ENCODE data around the gene MEGF8.

MEGF8 gene

DNA sequence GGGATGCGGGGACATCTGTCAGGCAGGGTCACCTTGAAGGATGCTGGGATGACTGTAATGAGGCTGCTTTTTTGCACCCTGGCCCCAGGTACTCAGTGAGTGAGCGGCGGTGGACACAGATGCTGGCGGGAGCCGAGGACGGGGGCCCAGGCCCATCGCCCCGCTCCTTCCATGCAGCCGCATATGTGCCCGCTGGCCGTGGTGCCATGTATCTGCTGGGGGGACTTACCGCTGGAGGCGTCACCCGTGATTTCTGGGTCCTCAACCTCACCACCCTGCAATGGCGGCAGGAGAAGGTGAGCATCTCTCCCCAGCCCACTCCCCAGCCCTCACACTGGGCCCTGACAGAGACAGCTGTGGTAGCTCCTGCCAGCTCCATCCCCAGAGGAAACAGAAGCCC lies 31.3 kb downstream of the MEGF8 start:
- DNase-seq (ENCODE audit: low spot score) = no peak

- DNase-seq (ENCODE audit: low spot score) = no peak
Measured at GRCh38 chr19:42357290-42357689, 31.9 kb downstream of the MEGF8 start.

DNA sequence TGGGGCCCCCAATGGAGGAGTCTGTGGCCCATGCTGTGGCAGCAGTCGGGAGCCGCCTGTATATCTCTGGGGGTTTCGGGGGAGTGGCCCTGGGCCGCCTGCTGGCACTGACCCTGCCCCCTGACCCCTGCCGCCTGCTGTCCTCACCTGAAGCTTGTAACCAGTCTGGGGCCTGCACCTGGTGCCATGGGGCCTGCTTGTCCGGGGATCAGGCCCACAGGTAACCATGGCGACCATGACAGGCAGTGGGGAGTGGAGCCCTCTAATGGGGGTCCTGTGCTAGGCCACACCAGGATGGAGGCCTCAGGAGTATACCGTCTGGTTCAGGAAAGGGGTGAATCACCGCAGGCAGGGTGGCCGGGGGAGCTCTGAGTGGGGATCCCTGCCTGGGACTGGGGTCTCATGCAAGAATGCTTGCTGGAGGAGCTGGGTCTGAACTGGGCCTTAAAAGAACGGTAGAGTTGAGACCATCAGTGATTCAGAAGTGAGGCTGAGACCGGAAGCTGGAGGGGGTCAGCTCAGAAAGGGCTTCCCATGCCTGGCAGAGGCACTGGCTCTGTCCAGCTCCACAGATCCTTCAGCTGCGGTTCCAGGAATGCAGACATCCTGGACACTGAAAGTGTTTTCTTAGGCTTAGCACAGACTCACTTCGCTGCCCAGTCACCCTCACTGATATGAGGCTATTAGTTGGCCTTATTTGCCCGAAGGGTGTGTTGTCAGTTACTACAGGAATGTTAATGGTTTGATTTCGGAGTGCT lies 35.5 kb downstream of the MEGF8 start:
- no peak for DNase-seq (ENCODE audit: low spot score)

DNA sequence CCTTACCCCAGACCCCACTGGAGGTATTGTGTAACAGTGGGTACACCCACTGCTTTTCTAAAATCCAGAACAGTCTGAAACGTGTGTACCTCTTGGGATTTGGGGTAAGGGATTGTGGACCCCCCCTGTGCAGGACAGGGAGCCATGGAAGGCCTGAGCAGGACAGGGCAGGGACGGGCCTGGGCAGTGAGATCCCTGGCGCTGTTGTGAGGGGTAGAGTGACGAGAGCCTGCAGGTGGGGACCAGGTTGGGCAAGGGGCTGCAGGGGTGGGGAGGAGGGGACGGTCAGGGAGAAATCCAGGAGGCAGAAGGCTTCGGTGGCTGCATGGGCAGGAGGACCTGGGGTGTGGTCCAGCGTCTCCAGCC lies 36.1 kb downstream of the MEGF8 start:
- DNase-seq (ENCODE audit: low spot score) = no peak

- no peak for DNase-seq (ENCODE audit: low spot score)
Measured at GRCh38 chr19:42362342-42362741, 36.9 kb downstream of the MEGF8 start.

GRCh38 chr19:42362891-42363440 lies 37.5 kb downstream of the MEGF8 start:
- no peak for DNase-seq (ENCODE audit: low spot score)

- DNase-seq (ENCODE audit: low spot score) = no peak
Measured at GRCh38 chr19:42363614-42364346, 38.3 kb downstream of the MEGF8 start.

GRCh38 chr19:42366673-42367072 lies 41.2 kb downstream of the MEGF8 start:
- no peak for DNase-seq (ENCODE audit: low spot score)

DNA sequence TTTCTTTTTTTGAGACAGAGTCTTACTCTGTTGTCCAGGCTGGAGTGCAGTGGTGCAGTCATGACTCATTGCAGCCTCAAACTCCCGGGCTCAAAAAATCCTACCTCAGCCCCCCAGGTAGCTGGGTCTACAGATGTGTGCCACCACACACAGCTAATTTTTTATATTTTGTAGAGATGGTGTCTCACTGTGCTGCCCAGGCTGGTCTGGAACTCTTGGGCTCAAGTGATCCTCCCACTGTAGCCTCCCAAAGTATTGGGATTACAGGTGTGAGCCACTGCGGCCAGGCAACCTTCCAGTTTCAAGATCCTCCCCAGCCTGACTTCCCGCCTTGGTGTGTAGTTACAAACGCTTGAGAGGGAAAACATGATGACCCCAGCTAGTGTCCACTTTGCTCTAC lies 42.5 kb downstream of the MEGF8 start:
- DNase-seq (ENCODE audit: low spot score) = no peak

DNA sequence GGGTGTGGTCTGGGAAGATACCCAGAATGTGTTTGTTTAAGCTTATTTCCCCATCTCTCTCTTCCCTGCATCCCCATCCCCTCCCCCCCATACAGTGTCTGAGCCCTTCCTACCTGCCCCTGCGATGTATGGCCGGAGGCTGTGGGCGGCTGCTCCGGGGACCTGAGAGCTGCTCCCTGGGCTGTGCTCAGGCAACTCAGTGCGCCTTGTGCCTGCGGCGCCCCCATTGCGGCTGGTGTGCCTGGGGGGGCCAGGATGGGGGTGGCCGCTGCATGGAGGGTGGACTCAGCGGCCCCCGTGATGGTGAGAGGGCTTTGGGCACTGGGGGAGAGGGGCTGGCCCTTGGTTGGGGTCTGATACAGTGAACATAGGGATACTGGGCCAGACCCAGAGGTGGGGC lies 42.9 kb downstream of the MEGF8 start:
- no peak for DNase-seq (ENCODE audit: low spot score)

GRCh38 chr19:42368765-42369164 lies 43.3 kb downstream of the MEGF8 start:
- no peak for DNase-seq (ENCODE audit: low spot score)

- no peak for DNase-seq (ENCODE audit: low spot score)
Measured at GRCh38 chr19:42369433-42370067, 44.1 kb downstream of the MEGF8 start.

DNA sequence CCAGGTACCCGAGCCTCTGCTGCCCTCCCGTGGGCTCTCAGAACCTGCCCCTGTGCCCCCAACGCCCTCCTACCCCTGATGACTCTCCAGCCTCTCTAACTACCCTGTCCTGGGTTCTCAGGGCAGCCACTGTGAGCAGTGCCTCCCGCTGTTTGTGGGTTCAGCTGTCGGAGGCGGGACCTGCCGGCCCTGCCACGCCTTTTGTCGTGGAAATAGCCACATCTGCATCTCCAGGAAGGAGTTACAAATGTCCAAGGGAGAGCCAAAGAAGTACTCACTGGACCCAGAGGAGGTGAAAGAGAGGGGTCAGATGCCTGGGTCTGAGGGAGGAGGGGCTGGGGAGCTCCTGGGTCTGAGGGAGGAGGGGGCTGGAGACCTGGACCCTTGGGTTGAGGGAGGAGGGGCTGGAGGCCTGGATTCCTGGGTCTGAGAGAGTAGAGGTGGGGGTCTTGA lies 44.7 kb downstream of the MEGF8 start:
- no peak for DNase-seq (ENCODE audit: low spot score)

GRCh38 chr19:42370626-42371175 lies 45.3 kb downstream of the MEGF8 start:
- no peak for DNase-seq (ENCODE audit: low spot score)

DNA sequence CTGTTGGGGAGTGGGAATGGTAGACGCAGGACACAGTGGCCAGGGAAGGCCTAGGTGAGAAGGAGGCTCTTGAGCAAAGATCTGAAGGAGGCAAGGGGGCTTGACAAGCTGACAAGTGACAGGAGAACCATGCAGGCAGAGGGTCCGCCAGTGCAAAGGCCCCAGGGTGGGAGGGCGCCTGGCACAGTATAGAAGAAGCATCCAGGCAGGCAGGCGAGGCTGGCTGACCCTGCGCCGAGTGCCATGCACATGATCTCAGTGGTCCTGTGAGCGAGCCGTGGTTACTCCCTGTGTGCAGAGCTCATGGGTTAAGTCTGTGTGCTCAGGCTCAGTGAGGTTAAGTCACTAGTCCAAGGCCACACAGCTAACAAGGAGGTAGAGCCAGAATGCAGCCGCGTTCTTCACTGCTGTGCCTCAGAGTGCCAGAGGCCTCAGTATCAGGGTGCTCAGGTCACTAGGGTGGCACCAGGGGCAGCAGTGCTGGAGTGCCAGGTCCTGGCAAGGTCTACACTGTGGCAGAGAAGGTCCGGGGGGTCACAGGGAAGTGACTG lies 49.5 kb downstream of the MEGF8 start:
- DNase-seq (ENCODE audit: low spot score) = no peak

DNA sequence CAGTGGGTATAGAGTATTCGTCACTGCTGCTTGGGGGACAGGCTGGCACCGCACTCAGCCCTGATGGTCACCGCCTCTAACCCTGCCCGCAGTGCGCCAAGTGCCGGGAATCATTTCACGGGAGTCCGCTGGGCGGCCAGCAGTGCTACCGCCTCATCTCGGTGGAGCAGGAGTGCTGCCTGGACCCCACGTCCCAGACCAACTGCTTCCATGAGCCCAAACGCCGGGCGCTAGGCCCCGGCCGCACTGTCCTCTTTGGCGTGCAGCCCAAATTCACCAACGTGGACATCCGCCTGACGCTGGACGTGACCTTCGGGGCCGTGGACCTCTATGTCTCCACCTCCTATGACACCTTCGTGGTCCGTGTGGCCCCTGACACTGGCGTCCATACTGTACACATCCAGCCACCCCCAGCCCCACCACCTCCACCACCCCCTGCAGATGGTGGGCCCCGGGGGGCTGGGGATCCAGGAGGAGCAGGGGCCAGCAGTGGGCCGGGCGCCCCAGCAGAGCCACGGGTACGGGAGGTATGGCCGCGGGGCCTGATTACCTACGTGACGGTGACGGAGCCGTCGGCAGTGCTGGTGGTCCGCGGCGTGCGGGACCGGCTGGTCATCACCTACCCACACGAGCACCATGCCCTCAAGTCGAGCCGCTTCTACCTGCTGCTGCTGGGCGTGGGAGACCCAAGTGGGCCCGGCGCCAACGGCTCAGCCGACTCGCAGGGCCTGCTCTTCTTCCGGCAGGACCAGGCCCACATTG lies 50.2 kb downstream of the MEGF8 start:
- no peak for DNase-seq (ENCODE audit: low spot score)

- no peak for DNase-seq (ENCODE audit: low spot score)
Measured at GRCh38 chr19:42376177-42376555, 50.7 kb downstream of the MEGF8 start.

DNA sequence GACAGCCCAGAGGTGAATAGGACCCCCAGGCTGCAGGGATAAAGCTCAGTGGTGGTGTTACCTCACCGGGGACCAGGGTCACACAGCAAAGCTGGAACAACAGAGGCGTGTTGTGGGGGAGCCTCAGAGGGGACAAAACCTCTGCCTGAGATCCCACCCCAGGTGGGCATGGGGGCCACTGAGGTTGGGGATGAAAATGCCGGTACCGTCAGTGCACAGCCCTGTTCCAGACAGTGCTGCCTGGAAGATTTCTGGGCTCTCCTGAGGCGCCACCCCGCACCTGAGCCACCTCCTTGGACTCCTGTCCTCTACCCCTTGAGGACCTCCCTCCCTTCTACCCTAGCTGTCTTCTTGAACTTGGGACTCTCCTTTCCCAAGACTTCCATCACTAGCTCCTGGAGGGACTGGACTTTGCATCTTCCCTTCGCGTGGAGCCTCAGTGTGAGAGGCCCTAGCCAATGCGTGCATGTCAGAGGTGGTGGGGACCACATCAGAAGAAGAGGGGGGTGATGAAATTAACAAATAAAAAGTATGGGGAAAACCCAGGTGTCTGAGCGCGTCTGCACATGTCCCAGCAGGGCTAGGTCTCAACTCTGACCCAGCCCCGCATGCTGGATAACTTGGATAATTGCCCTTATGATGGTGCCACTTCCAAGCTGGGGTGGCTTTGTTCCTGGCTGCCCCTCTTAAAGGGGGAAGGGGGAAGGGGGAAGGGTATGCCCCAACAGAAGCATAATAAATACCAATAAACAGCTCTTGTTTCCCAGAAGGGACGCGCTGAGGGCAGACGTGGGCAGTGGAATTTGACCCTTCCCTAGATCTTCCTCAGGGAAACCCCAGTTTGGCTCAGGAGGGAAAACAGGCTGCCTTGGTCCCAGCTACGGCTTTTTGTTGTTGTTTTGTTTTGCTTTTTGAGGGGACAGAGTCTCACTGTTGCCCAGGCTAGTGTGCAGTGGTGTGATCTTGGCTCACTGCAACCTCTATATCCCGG lies 53.1 kb downstream of the MEGF8 start:
- no peak for DNase-seq (ENCODE audit: low spot score)

DNA sequence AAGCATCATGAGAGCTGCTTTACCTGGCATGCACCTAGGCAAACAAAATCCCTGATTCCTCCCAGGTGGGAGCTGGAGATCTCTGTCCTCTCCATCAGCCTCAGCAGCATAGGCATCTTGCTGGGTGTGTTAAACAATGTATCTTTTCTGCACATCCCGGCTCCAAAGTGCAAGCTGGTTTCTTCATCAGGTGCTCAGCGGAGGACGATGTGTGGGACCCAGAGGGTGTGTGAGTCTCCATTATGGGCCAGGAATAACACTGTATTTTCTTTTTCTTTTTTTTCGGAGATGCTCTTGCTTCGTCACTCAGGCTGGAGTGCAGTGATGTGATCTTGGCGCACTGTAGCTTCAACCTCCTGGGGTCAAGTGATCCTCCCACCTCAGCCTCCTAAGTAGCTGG lies 54.7 kb downstream of the MEGF8 start:
- DNase-seq (ENCODE audit: low spot score) = no peak

GRCh38 chr19:42386974-42387707 lies 61.7 kb downstream of the MEGF8 start:
- peak; percentile 82 for DNase-seq (ENCODE audit: low spot score)

Data from GM03348 (cell line).